GM12878 (cell line): Measurements from ENCODE around the gene NR2F1. TPM values are rescaled to one million over a fixed set of nuclear protein-coding genes. Genes with fewer than 3 reads are reported as not detected.

Experiments
- ATAC-seq: fragments of 200-7000 bp; cut with Tn5 transposase; 3 replicates; pipeline ENCODE4 v1.9.1; 2020; ENCODE audit warnings: mild to moderate bottlenecking, moderate library complexity
- BruUV-seq: library from RNA; stranded (reverse); fragments of 400-500 nt; replicated peaks from 2 replicates; lab custom pipeline; 2021; lab: Mats Ljungman, UMichigan
- CTCF ChIA-PET: fragments of 300-600 bp; sonication (Branson Sonifier 250); formaldehyde crosslinking; extraction: SDS; loops from one replicate; lab custom pipeline; 2021; ENCODE audit warnings: inconsistent platforms; lab: Yijun Ruan, JAX
- POLR2A ChIA-PET: fragments of 350-600 bp; formaldehyde crosslinking; extraction: SDS; loops from one replicate; lab custom pipeline; 2021; ENCODE audit warnings: inconsistent platforms; lab: Charles Lee
- RAD21 ChIA-PET: fragments of 300-600 bp; sonication (Branson Sonifier 250); formaldehyde crosslinking; loops from one replicate; lab custom pipeline; 2023; ENCODE audit warnings: antibody characterized with exemption; ENCODE audit not compliant: unreplicated experiment; lab: Charles Lee
- SMC1A ChIA-PET: fragments of 300-600 bp; sonication (Branson Sonifier 250); formaldehyde crosslinking; loops from one replicate; lab custom pipeline; 2023; ENCODE audit not compliant: unreplicated experiment, uncharacterized antibody; lab: Charles Lee
- DNase-seq: peaks from one replicate; pipeline ENCODE4 v3.0.0-alpha.2; 2011; ENCODE audit warnings: low read depth, low spot score
- FAIRE-seq: peaks from 3 replicates; lab custom pipeline; 2011; peaks lifted over from hg19 to GRCh38; lab: Jason Lieb, UNC
- H2AFZ ChIP-seq: 2 replicates; pipeline ENCODE4 v1.6.0; 2011; ENCODE audit warnings: low read depth, low read length, control low read depth; ENCODE audit not compliant: control insufficient read depth
- H3K27ac ChIP-seq: 2 replicates; pipeline ENCODE4 v1.5.1; 2011; ENCODE audit warnings: control low read depth; ENCODE audit not compliant: control insufficient read depth, insufficient read depth
- H3K27me3 ChIP-seq, 2 experiments: replicated peaks in 1 of 2; 2 replicates each; pipeline versions ENCODE4 v1.6.0 to v1.6.1; 2011; ENCODE audit warnings: low read length in 1 of 2; ENCODE audit not compliant: control insufficient read depth in 2 of 2, insufficient read depth in 2 of 2
- H3K36me3 ChIP-seq, 2 experiments: 2 replicates each; pipeline ENCODE4 v1.5.1; 2011; ENCODE audit warnings: low read length in 1 of 2; ENCODE audit not compliant: control insufficient read depth in 2 of 2, insufficient read depth in 2 of 2
- H3K4me1 ChIP-seq: 2 replicates; pipeline ENCODE4 v1.6.1; 2011; ENCODE audit warnings: mild to moderate bottlenecking, low read length, moderate library complexity, mixed read lengths; ENCODE audit not compliant: control insufficient read depth, insufficient read depth
- H3K4me2 ChIP-seq: 2 replicates; pipeline ENCODE4 v1.6.0; 2011; ENCODE audit warnings: control low read depth; ENCODE audit not compliant: control insufficient read depth, insufficient read depth
- H3K4me3 ChIP-seq: fragments of 200-600 bp; sonication (generic); 2 replicates; pipeline ENCODE4 v1.5.1; 2016
- H3K79me2 ChIP-seq: 2 replicates; pipeline ENCODE4 v1.6.0; 2011; ENCODE audit warnings: low read length; ENCODE audit not compliant: control insufficient read depth, insufficient read depth
- H3K9ac ChIP-seq: 2 replicates; pipeline ENCODE4 v1.8.0; 2011; ENCODE audit warnings: low read length, control low read depth, mixed read lengths; ENCODE audit not compliant: control insufficient read depth, insufficient read depth
- H3K9me3 ChIP-seq: replicated peaks from 3 replicates; pipeline ENCODE4 v1.5.1; 2011; ENCODE audit warnings: mild to moderate bottlenecking, low read length; ENCODE audit not compliant: control insufficient read depth, insufficient read depth
- H4K20me1 ChIP-seq: 2 replicates; pipeline ENCODE4 v1.6.0; 2011; ENCODE audit not compliant: control insufficient read depth, insufficient read depth
- CBFB ChIP-seq: IDR thresholded peaks from 2 replicates; pipeline ENCODE4 v1.6.1; 2016; ENCODE audit warnings: antibody characterized with exemption, low read depth
- CBX5 ChIP-seq: sonication (generic); IDR thresholded peaks from 2 replicates; pipeline ENCODE4 v1.6.1; 2016; ENCODE audit warnings: low read depth, moderate library complexity, mild to moderate bottlenecking, inconsistent platforms
- JUNB ChIP-seq: IDR thresholded peaks from 2 replicates; pipeline ENCODE4 v1.6.1; 2016; ENCODE audit warnings: antibody characterized with exemption, mild to moderate bottlenecking
- MXI1 ChIP-seq: fragments of 150-350 bp; IDR thresholded peaks from 2 replicates; pipeline ENCODE4 v1.6.1; 2011; ENCODE audit warnings: low read depth, mild to moderate bottlenecking, inconsistent platforms, low read length, improper control_type of control experiment
- SPI1 ChIP-seq: IDR thresholded peaks from 2 replicates; pipeline ENCODE4 v1.6.1; 2011; ENCODE audit warnings: low read depth, mild to moderate bottlenecking, low read length, moderate library complexity, borderline replicate concordance; ENCODE audit not compliant: insufficient read depth
- STAT3 ChIP-seq: IDR thresholded peaks from 2 replicates; pipeline ENCODE4 v1.6.1; 2011; ENCODE audit warnings: low read depth, low read length, improper control_type of control experiment
- WGBS: methylation state at CpG from one replicate; pipeline ENCODE4 v1.1.6; 2016; ENCODE audit warnings: low lambda C conversion rate; ENCODE audit not compliant: insufficient replicate concordance, insufficient coverage; ENCODE audit errors: missing lambda C conversion rate; 5-methylcytosine and 5-hydroxymethylcytosine counted together
- in situ Hi-C: fragments of 300-500 bp; cut with MboI; formaldehyde crosslinking; loops from 9 replicates; pipeline ENCODE4 v1.14.3; 2018; ENCODE audit warnings: mixed read lengths
- intact Hi-C: fragments of 100-400 bp; cut with micrococcal nuclease; formaldehyde crosslinking; loops from one replicate; pipeline ENCODE4 v1.14.2; 2022; ENCODE audit not compliant: unreplicated experiment
- polyA plus RNA-seq, 11 experiments: library from polyadenylated mRNA; depleted of rRNA in 4 of 11; unstranded in 6 of 11; stranded (reverse) in 5 of 11; fragments of >200 nt; fragmentation: Nextera tagmentation in 4 of 11; fragmentation: Illumina TruSeq in 1 of 11; extraction: Ambion mirVana in 4 of 11; extraction: Trizol in 1 of 11; gene quantifications; 1 replicate in 1 of 11; 2 replicates in 10 of 11; pipeline versions ENCODE4 v1.2.1 to v1.2.3, GENCODE V29; 2011 to 2016; ENCODE audit warnings: inconsistent platforms in 2 of 11, missing spikeins in 2 of 11, low read depth in 1 of 11
- total RNA-seq, 4 experiments: library from RNA; depleted of rRNA in 3 of 4; stranded (reverse); fragments of >200 nt in 3 of 4; fragmentation: Illumina TruSeq in 1 of 4; extraction: Trizol in 1 of 4; gene quantifications; 2 replicates each; pipeline versions ENCODE4 v1.2.1 to v1.2.3, GENCODE V29; 2013 to 2021
- TF ChIP-seq, protein P1 (sequence below): fragments of 450-650 bp; IDR thresholded peaks from 2 replicates; pipeline ENCODE4 v1.6.1; 2016; ENCODE audit warnings: mild to moderate bottlenecking
- TF ChIP-seq, protein P2 (sequence below): IDR thresholded peaks from 2 replicates; pipeline ENCODE4 v1.6.1; 2012; ENCODE audit warnings: low read depth, low read length, improper control_type of control experiment
- TF ChIP-seq, protein P3 (sequence below), 3 experiments: IDR thresholded peaks in 2 of 3; conservative IDR thresholded peaks in 1 of 3; 2 replicates each; pipeline ENCODE4 v1.5.1; 2011; ENCODE audit warnings: low read depth in 3 of 3, low read length in 3 of 3, mild to moderate bottlenecking in 3 of 3, control low read depth in 2 of 3, moderate library complexity in 2 of 3, inconsistent platforms in 1 of 3, mixed read lengths in 1 of 3; ENCODE audit not compliant: control insufficient read depth in 2 of 3, insufficient read depth in 1 of 3; ENCODE audit errors: extremely low read depth in 1 of 3
- TF ChIP-seq, protein P4 (sequence below): fragments of 450-650 bp; IDR thresholded peaks from 2 replicates; pipeline ENCODE4 v1.6.1; 2018; ENCODE audit warnings: borderline replicate concordance, mild to moderate bottlenecking; ENCODE audit not compliant: partially characterized antibody
- TF ChIP-seq, protein P5 (sequence below): fragments of 450-650 bp; IDR thresholded peaks from 2 replicates; pipeline ENCODE4 v1.6.1; 2017; ENCODE audit warnings: mild to moderate bottlenecking, moderate library complexity

Gene NR2F1
- total and polyA plus RNA-seq, 10 of the 15 experiments (the other 5 are each of a cell fraction or from before 2014, with no cell fraction given) = 0.04 to 0.79 (median 0.36) TPM; not detected in 7

DNA sequence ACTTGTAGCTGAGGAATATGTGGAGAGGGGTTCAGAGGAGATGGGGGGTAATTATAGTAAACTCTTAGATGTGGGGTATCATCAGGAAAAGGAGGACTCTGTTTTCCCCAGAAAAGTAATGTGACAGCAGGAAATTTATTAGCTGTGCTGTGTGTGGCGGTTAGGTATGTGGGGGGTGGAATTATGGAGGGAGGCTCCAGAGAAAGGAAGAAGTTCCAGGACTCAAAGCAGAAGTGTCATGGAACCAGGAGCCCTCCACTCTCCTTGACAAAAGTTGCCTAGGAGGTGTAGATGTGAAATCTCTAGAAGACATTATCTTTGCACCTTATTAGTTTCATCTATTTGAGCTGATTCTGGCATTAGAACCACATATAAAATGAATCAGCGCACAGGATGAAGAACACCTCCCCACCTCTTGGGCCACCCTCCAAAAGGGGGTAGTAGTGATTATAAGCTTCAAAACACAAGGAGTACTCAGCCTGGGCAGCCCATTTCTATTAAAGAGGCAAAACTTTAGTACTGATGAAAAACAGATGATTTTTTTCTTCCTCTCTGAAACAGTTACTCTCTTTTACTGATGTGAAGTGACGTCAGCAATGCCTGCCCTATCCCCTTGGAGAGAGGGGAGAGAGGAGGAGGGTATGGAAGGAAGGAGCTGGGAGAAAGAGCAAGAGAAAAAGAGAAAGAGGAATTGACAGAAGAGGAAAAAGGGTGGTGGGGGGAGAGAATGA, 18.2 kb downstream of the NR2F1 start:
- no peak for FAIRE-seq
- SMC1A ChIA-PET = interaction anchor here (0.7 to 5.9 kb wide), 5 partner anchors 15 to 207 kb away, joined by 3 to 21 read pairs (median 4); no protein-coding TSS in a partner anchor
- in situ Hi-C loops = no loop called here
- TF ChIP-seq JUNB (no peak), STAT3 (no peak), CBFB (no peak), CBX5 (no peak), SPI1 (no peak), MXI1 (no peak)
- TF ChIP-seq, protein P1, sequence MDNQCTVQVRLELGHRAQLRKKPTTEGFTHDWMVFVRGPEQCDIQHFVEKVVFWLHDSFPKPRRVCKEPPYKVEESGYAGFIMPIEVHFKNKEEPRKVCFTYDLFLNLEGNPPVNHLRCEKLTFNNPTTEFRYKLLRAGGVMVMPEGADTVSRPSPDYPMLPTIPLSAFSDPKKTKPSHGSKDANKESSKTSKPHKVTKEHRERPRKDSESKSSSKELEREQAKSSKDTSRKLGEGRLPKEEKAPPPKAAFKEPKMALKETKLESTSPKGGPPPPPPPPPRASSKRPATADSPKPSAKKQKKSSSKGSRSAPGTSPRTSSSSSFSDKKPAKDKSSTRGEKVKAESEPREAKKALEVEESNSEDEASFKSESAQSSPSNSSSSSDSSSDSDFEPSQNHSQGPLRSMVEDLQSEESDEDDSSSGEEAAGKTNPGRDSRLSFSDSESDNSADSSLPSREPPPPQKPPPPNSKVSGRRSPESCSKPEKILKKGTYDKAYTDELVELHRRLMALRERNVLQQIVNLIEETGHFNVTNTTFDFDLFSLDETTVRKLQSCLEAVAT = no peak
- TF ChIP-seq, protein P2, sequence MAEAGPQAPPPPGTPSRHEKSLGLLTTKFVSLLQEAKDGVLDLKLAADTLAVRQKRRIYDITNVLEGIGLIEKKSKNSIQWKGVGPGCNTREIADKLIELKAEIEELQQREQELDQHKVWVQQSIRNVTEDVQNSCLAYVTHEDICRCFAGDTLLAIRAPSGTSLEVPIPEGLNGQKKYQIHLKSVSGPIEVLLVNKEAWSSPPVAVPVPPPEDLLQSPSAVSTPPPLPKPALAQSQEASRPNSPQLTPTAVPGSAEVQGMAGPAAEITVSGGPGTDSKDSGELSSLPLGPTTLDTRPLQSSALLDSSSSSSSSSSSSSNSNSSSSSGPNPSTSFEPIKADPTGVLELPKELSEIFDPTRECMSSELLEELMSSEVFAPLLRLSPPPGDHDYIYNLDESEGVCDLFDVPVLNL = no peak
- TF ChIP-seq, protein P3, sequence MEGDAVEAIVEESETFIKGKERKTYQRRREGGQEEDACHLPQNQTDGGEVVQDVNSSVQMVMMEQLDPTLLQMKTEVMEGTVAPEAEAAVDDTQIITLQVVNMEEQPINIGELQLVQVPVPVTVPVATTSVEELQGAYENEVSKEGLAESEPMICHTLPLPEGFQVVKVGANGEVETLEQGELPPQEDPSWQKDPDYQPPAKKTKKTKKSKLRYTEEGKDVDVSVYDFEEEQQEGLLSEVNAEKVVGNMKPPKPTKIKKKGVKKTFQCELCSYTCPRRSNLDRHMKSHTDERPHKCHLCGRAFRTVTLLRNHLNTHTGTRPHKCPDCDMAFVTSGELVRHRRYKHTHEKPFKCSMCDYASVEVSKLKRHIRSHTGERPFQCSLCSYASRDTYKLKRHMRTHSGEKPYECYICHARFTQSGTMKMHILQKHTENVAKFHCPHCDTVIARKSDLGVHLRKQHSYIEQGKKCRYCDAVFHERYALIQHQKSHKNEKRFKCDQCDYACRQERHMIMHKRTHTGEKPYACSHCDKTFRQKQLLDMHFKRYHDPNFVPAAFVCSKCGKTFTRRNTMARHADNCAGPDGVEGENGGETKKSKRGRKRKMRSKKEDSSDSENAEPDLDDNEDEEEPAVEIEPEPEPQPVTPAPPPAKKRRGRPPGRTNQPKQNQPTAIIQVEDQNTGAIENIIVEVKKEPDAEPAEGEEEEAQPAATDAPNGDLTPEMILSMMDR (IDR thresholded peaks at IDR 0.05 in 2 of 3, conservative IDR thresholded peaks at IDR 0.05 in 1 of 3; ENCODE audit: control insufficient read depth in 2 of 3, extremely low read depth in 1 of 3, insufficient read depth in 1 of 3, low read depth in 3 of 3, low read length in 3 of 3) = no peak
- TF ChIP-seq, protein P4, sequence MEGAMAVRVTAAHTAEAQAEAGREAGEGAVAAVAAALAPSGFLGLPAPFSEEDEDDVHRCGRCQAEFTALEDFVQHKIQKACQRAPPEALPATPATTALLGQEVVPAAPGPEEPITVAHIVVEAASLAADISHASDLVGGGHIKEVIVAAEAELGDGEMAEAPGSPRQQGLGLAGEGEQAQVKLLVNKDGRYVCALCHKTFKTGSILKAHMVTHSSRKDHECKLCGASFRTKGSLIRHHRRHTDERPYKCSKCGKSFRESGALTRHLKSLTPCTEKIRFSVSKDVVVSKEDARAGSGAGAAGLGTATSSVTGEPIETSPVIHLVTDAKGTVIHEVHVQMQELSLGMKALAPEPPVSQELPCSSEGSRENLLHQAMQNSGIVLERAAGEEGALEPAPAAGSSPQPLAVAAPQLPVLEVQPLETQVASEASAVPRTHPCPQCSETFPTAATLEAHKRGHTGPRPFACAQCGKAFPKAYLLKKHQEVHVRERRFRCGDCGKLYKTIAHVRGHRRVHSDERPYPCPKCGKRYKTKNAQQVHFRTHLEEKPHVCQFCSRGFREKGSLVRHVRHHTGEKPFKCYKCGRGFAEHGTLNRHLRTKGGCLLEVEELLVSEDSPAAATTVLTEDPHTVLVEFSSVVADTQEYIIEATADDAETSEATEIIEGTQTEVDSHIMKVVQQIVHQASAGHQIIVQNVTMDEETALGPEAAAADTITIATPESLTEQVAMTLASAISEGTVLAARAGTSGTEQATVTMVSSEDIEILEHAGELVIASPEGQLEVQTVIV = no peak
- TF ChIP-seq, protein P5, sequence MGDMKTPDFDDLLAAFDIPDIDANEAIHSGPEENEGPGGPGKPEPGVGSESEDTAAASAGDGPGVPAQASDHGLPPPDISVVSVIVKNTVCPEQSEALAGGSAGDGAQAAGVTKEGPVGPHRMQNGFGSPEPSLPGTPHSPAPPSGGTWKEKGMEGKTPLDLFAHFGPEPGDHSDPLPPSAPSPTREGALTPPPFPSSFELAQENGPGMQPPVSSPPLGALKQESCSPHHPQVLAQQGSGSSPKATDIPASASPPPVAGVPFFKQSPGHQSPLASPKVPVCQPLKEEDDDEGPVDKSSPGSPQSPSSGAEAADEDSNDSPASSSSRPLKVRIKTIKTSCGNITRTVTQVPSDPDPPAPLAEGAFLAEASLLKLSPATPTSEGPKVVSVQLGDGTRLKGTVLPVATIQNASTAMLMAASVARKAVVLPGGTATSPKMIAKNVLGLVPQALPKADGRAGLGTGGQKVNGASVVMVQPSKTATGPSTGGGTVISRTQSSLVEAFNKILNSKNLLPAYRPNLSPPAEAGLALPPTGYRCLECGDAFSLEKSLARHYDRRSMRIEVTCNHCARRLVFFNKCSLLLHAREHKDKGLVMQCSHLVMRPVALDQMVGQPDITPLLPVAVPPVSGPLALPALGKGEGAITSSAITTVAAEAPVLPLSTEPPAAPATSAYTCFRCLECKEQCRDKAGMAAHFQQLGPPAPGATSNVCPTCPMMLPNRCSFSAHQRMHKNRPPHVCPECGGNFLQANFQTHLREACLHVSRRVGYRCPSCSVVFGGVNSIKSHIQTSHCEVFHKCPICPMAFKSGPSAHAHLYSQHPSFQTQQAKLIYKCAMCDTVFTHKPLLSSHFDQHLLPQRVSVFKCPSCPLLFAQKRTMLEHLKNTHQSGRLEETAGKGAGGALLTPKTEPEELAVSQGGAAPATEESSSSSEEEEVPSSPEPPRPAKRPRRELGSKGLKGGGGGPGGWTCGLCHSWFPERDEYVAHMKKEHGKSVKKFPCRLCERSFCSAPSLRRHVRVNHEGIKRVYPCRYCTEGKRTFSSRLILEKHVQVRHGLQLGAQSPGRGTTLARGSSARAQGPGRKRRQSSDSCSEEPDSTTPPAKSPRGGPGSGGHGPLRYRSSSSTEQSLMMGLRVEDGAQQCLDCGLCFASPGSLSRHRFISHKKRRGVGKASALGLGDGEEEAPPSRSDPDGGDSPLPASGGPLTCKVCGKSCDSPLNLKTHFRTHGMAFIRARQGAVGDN = no peak

More for the DNA sequence above, 18.2 kb downstream of the NR2F1 start:
- H3K4me1 ChIP-seq = no peaks in the 10 kb centered on the region
- POLR2A ChIA-PET = no interaction called here
- H3K4me2 ChIP-seq = no peak overlapping the region
- 30% methylated on average over 3 of the region's 3 CpGs for WGBS
- no peaks in the 10 kb centered on the region; the same call in 2 of the 3 replicates for H3K9me3 ChIP-seq
- H3K4me3 ChIP-seq = no peak overlapping the region
- ATAC-seq (no peak), DNase-seq (no peak)
- H4K20me1 ChIP-seq = no peaks in the 10 kb centered on the region
- RAD21 ChIA-PET = no interaction called here
- intact Hi-C loops = no loop called here
- CTCF ChIA-PET = interaction anchor here (1.2 to 1.5 kb wide), 3 partner anchors 18 to 208 kb away, joined by 3 to 6 read pairs (median 3); partner anchors contain the start of gene NR2F1
- H3K27ac ChIP-seq = no peak overlapping the region
- H3K27me3 ChIP-seq = peaks cover 17 to 26% of the 10 kb centered on the region in 2 experiments
- H3K9ac ChIP-seq = no peak overlapping the region
- no peak overlapping the region for H2AFZ ChIP-seq
- BruUV-seq = no TSS peak
- no peaks in the 10 kb centered on the region for H3K36me3 ChIP-seq
- no peaks in the 10 kb centered on the region for H3K79me2 ChIP-seq
